Measurements from ENCODE around the gene MRO.

The MRO gene

GRCh38 chr18:50748243-50749229 lies 71.3 kb downstream of the MRO start:
- in situ Hi-C loops (cut with HindIII; ENCODE audit: low sequenced_read_pairs): no loop called here

DNA sequence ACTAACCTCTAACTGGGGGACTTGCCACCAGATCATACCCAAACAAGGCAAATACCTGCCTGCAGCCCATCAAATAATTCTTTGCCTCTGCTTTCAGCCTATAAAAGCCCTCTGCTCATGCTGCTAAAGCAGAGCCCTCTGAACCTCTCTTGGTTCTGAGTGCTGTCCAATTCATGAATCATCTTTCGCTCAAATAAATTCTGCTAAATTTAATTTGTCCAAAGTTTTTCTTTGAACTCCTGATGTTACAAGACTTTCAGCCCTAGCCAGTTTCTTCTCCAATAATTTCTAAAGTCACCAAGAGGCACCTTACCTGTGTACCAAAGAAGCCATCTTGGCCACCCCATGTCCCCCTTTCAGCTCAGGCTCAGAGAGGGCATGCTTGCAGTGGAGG lies 72.0 kb downstream of the MRO start:
- in situ Hi-C loops (cut with HindIII; ENCODE audit: low sequenced_read_pairs): no loop called here

GRCh38 chr18:50745945-50746344 lies 73.9 kb downstream of the MRO start:
- in situ Hi-C loops (cut with HindIII; ENCODE audit: low sequenced_read_pairs): no loop called here
